HFF-Myc (cell line): ENCODE results near the gene ZSWIM5.

Experiments used
- DNase-seq: peaks from one replicate; pipeline ENCODE4 v3.0.0-alpha.2; 2011; ENCODE audit warnings: low read depth; ENCODE audit errors: extremely low read depth
- H3K4me3 ChIP-seq: replicated peaks from 2 replicates; pipeline ENCODE4 v1.5.1; 2011; ENCODE audit warnings: low read depth, mild to moderate bottlenecking, control low read depth, low read length
- TF ChIP-seq, protein P1 (sequence below): IDR thresholded peaks from 2 replicates; pipeline ENCODE4 v1.5.1; 2012; ENCODE audit warnings: mild to moderate bottlenecking, low read depth, low read length, control low read depth; ENCODE audit errors: missing control alignments

Gene ZSWIM5

DNA sequence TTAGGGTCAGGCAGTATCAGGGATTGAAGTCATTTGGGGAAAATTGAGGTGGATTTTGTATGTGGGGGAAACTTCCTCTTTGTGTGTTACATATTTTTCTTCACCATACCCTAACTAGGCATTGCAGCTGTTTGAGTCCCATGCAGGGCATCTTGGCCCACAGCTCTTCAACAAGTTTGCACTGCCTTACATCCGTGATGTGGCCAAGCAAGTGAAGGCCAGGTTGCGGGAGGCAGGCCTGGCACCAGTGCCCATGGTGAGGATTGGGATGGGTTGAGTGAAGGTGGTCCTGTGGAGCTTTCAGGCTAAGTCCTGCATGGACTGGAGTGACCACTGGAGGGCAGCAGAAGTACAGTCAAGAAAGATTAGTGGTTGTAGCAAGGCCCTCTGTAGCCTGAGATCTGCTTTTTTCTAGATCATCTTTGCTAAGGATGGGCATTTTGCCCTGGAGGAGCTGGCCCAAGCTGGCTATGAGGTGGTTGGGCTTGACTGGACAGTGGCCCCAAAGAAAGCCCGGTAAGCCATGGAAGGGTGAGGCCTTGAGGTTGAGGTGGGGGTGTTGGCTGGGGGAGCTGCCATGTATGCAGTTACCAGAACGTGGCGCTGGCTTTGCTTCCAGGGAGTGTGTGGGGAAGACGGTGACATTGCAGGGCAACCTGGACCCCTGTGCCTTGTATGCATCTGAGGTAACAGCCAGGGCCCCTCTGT lies 191.9 kb downstream of the ZSWIM5 start:
- TF ChIP-seq, protein P1, sequence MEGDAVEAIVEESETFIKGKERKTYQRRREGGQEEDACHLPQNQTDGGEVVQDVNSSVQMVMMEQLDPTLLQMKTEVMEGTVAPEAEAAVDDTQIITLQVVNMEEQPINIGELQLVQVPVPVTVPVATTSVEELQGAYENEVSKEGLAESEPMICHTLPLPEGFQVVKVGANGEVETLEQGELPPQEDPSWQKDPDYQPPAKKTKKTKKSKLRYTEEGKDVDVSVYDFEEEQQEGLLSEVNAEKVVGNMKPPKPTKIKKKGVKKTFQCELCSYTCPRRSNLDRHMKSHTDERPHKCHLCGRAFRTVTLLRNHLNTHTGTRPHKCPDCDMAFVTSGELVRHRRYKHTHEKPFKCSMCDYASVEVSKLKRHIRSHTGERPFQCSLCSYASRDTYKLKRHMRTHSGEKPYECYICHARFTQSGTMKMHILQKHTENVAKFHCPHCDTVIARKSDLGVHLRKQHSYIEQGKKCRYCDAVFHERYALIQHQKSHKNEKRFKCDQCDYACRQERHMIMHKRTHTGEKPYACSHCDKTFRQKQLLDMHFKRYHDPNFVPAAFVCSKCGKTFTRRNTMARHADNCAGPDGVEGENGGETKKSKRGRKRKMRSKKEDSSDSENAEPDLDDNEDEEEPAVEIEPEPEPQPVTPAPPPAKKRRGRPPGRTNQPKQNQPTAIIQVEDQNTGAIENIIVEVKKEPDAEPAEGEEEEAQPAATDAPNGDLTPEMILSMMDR = peak; percentile 89
- peak; percentile 77 for DNase-seq
- no peak overlapping the region for H3K4me3 ChIP-seq

DNA sequence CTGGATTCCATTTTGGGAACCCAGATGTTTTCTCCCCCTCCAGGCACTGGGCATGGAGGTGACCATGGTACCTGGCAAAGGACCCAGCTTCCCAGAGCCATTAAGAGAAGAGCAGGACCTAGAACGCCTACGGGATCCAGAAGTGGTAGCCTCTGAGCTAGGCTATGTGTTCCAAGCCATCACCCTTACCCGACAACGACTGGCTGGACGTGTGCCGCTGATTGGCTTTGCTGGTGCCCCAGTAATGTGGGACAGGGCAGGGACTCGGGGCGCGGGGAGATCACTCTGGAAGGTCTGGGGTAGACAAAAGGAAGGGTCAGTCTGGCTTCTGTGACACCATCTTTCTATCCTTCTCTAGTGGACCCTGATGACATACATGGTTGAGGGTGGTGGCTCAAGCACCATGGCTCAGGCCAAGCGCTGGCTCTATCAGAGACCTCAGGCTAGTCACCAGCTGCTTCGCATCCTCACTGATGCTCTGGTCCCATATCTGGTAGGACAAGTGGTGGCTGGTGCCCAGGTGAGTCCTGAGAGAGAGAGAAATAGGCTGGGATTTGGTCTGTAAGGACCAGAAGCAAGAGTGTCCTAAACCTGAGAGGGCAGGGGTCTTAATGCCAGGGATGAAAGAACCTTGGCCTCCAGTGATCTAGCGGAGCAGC lies 192.7 kb downstream of the ZSWIM5 start:
- DNase-seq = no peak
- peak overlapping the region; percentile 96 for H3K4me3 ChIP-seq
- TF ChIP-seq, protein P1 = no peak

DNA sequence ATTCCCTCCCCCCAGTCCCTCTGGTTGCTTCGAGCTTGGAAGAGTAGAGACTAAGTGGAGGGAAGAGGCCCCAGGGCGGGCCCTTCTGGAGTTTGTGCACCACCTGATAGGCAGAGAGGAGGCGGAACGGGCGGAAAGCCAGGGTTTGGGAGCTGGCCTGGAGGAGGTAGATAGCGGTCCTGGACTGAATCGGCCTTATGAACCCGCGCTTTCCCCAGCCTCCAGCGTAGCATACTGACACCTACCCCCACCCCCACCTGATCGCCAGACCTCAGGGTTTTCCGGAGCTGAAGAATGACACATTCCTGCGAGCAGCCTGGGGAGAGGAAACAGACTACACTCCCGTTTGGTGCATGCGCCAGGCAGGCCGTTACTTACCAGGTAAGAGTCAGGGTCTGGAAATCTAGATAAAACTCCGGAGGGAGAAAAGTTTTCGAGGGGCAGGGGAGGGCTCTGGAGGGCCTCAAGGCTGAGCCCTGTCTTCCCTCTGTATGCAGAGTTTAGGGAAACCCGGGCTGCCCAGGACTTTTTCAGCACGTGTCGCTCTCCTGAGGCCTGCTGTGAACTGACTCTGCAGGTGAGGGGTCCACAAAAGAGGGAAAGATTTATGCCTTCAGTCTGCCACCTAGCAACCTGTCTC lies 193.6 kb downstream of the ZSWIM5 start:
- DNase-seq = peak; percentile 40
- TF ChIP-seq, protein P1 = no peak
- peak overlapping the region; percentile 96 for H3K4me3 ChIP-seq

DNA sequence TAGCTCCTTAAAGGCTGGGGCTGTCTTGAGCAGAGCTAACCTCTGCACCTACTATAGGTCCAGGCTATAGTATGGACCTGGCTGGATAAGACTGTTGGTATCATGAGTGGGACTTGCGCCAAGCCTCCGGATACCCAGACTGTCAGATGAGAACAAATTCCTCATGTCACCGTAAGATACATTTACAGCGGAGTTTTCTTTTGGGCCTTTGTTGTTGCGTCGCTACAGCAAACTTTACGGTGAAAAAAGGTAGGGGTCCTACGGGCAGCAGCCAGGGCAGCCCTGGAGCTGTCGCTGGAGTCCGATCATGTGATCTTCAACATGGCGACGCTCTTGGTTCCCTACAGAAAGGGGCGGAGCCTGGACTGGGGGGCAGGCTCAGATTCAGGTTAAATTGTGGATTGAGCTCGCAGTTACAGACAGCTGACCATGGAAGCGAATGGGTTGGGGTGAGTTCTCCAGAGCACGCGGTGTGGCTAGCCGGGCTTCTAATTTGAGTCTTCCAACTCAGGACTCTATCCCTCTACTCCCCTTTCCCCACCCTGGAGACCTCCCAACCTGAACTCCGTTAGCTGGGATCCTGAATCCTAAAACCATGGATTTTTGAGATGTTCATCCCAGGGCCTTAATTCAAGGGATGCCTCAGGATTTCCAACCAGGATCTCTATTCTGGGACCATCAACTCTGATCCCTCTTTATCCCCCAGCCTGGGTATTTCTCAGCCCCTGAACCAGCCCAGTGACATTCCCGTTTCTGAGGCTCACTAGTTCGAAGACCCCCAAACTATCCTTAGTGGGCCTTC lies 194.4 kb downstream of the ZSWIM5 start, which contains the start of gene UROD:
Gene UROD (plus strand): TSS at position 418 of the 802 bp plus-strand sequence. CDS start 12 bp downstream, at position 430.
- H3K4me3 ChIP-seq = peak within 1 kb of the TSS; percentile 96
- peak; percentile 92 for DNase-seq
- TF ChIP-seq, protein P1 = no peak

DNA sequence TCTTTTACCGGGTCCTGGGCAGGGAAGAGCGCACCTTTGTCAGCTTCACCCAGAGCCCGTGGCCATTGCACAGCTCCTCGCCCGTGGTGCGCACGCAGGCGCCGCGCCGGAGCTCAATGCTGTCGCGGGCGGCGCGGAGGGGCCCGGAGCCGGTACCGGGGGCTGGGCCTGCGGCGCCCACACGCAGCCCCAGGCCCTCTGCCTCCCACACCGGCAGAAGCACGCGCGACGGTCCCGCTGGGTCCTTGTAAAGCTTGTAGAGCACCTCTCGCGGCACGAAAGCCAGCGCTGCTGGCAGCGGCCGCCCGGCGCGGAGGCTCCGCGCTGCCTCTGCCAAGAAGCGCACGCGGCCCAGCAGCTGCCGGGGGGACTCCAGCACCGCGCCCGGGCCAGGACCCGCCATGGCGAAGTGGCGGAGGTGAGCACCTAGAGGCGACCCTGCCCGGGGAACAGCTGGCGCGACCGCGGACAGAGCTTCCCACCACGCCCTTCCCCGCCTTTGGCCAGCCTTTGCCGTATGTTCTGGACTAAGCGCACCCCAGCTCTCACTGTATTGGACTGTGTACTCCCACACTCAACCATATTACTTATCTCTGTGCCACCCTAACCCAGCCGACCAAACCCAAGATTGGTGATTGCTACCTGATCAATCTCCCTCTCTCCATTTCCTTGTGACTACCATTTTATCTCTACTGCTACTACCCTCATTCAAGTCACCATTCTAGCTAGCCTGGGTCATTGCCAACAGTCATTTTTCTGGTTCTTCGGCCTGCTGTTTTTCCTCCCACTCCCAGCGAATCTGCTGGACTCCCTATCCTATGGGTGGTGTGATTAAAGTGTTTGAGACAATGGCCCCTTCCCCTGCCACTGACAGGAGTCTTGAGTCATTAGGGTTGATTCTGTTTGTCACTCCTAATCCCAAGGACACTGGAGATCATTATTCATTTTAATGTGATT lies 195.3 kb downstream of the ZSWIM5 start, which contains the start of gene HECTD3:
Gene HECTD3 (minus strand): TSS at position 470 of the 957 bp plus-strand sequence. CDS start 67 bp downstream, at position 403.
- peak within 1 kb of the TSS; percentile 96 for H3K4me3 ChIP-seq
- TF ChIP-seq, protein P1 = no peak
- peak; percentile 60 for DNase-seq
